ENCODE data around the gene PLEKHD1.

GRCh38 chr14:69571449-69572029 lies 87.0 kb downstream of the PLEKHD1 start:
- TF ChIP-seq CTCF (IDR thresholded peaks at IDR 0.05) (no peak), POLR2A (IDR thresholded peaks at IDR 0.05) (no peak)
